Hindlimb muscle (tissue), 1 donor: Measurements from ENCODE around the gene MTUS2. TPM values are rescaled to one million over a fixed set of nuclear protein-coding genes. Genes with fewer than 3 reads are reported as not detected.

Experiments
- DNase-seq: peaks from one replicate; pipeline ENCODE4 v3.0.0-alpha.2; 2013
- polyA plus RNA-seq: library from polyadenylated mRNA; unstranded; fragments of 120-200 nt; gene quantifications from one replicate; pipeline ENCODE4 v1.2.1, GENCODE V29; 2013; ENCODE audit not compliant: insufficient read length

Gene MTUS2
- polyA plus RNA-seq, 1 donor = 24.3 TPM

- DNase-seq = no peak
These were observed 218.6 kb downstream of the MTUS2 start for GRCh38 chr13:29038700-29039099.

DNA sequence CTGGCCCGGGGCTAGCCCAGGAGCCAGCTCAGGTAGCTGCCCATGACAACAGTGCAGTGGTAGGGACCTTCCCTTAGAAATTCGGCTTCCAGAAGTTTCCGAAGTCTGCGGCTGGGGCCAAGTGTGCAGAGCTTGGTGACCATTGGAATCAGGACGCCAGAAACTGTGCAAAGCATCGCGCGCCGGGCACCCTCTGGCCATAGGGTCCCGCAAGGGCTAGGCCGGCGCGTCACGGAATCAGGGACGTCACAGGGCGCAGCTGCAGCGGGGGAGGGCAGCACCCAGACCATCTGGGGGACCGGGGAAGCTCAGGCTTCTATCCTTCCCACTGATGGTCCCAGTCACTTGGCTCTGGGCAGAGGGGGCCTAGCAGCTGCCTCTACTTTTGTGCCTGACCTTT is 219.1 kb downstream of the MTUS2 start:
- no peak for DNase-seq

- DNase-seq = no peak
These were observed 226.4 kb downstream of the MTUS2 start for GRCh38 chr13:29046588-29046987.

DNA sequence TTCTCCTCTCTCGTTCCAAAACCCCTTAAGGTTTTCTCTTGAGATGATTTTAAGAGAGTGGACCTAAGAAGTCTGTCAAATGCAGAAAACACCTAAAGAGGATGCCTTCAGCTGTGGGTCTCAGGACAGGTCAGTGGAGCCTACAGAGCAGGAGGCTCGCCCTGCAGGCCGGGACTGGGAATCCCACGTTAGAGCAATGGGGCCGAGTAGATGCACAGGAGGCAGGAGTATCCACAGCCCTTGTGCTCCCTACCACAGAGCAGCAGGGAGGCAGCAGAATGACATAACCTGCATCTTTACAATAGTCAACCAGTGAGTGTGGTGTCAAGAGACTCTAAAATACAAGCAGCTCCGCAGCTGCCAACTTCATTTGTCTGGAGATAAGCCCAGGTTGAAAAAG is 229.4 kb downstream of the MTUS2 start:
- no peak for DNase-seq

DNA sequence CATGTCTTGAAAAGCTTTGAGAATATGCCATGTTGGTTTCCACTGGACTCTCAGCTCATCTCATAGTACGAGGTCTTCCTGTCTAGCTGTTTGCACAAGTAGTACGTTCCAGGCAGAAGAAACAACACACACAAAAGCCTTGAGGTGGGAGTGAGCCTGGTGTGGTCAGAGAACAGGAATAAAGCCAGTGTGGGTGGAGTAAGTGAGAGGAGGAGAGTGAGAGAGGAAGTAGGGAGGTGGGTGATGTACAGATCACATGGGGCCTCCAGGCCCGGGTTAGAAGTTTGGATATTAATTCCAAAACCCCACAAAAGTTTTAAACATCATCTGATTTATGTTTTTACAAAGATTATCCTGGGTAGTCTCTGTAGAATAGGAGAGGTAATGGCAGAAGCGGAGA is 230.6 kb downstream of the MTUS2 start:
- DNase-seq = no peak

GRCh38 chr13:29059800-29060199 is 239.7 kb downstream of the MTUS2 start:
- DNase-seq = no peak

DNA sequence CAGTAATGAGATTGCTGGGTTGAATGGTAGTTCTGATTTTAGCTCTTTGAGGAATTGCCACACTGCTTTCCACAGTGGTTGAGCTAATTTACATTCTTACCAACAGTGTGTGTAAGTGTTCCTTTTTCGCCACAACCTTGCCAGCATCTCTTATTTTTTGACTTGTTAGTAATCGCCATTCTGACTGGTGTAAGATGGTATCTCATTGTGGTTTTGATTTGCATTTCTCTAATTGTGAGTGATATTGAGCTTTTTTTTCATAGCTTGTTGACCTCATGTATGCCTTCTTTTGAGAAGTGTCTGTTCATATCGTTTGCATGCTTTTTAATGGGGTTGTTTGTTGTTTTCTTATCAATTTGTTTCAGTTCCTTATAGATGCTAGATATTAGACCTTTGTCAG is 245.0 kb downstream of the MTUS2 start:
- DNase-seq = no peak

DNA sequence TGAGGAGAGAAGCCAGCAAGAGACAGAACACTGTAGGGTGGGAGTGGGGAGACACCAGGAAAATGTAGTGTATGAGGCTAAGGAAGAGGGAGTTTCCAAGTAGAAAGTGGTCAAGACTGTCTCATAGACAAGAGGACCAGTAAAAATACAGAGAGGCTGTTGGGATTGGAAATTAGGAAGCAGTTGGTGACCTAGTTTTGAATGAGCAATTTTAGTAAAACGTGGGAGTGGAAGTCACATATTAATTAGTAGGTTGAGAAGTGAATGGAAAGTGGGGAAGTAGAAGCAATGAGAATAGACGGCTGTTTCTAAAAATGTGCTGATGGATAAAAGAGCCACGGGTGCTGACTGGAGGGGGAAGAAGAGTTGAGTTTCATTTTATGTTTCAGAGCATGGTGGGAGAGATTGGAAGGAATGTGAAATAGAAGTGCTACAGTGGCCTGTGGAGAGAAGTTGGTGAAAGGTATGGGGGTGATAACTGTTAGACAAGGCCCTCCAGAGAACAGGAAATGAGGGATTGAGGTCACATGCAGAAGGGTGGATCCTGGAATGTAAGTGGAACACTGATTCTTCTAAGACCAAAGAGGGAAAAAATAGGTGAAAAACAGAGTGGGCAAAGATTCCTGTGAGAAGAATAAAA is 247.3 kb downstream of the MTUS2 start:
- DNase-seq = no peak

- no peak for DNase-seq
These were observed 253.6 kb downstream of the MTUS2 start for GRCh38 chr13:29073755-29074154.

DNA sequence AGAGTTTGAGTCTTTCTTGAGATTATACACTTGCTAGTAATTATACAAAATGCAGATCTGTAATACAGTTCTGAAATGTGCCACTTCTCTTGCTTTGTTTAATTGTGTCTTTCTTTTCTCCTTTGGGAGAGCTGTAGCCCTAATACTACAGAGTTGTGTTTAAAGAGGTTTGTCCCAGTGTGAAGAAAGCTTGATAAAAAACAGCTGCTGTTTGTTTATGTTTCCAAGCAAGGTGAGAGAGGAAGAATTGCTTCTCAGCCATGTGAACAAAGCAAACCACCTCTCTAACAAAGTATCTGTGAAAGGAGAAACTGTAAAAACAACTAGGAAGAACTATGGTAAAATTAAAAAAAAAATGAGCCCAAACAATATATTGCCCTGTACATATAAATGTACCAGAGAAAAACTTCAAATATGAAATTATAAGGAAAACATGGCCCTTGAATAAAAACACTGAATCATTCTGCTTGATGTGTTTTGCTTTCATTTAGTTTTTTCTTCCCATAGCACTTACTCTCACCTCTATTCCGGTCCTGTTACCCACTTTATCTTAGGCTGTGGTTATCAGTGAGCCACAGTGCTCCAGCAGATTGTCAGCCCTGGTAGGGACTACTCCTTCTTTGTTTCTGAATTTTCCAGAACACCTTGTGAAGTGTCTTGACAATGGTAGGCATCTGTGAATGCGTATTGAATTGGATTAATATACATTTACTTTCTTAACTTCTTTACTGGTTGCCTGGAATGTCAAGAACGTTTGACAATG is 257.1 kb downstream of the MTUS2 start:
- no peak for DNase-seq

DNA sequence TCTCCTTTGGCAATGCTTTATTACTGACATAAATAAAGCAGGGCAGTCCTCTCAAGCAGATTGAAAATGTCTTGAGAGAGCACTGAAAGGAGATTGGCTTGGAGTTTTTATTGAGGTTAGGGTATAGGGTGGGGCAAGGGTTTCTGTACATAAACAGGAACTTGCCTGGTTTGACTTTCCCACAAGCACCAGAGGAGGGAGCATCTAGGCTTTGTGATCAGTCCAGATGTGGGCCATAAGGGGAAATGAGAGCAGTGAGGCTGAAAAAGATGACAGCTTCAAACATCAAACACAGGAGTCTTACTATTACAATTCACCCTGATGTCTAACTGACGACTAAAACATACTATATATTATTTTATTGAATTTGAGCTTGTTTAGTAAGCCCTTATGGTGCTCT is 260.9 kb downstream of the MTUS2 start:
- no peak for DNase-seq

GRCh38 chr13:29081697-29082440 is 261.7 kb downstream of the MTUS2 start:
- DNase-seq = no peak

DNA sequence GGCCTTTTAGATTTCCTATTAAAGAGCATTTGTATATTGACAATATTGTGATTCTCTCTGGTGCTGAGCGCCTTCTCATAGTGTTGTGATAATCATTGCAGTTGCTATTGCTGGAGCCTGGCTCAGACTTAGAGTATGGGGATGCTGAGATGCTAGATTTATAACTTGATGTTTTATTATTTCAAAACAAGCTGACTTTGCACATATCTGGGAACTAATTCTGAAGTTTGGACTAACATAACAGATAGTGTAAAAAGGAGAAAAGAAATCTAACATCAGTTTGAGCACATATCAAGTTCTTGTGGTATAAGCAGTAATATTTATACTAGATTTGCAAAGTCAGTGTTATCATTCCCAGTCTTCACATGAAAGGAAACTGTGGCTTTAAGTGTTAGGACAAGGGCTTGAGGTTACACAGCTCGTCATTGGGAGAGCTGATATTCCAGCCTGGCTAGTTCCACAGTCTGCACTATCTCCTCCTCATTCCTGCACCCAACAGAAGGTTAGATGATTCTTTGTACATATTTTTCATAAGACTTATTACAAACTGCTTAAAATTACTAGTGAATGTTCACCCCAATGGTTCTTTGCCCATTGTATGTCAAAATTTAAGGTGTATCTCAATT is 279.8 kb downstream of the MTUS2 start:
- no peak for DNase-seq

- no peak for DNase-seq
These were observed 280.6 kb downstream of the MTUS2 start for GRCh38 chr13:29100758-29101157.

- DNase-seq = no peak
These were observed 281.3 kb downstream of the MTUS2 start for GRCh38 chr13:29101409-29101808.

GRCh38 chr13:29101905-29102304 is 281.8 kb downstream of the MTUS2 start:
- no peak for DNase-seq

- no peak for DNase-seq
These were observed 283.1 kb downstream of the MTUS2 start for GRCh38 chr13:29103065-29103800.

DNA sequence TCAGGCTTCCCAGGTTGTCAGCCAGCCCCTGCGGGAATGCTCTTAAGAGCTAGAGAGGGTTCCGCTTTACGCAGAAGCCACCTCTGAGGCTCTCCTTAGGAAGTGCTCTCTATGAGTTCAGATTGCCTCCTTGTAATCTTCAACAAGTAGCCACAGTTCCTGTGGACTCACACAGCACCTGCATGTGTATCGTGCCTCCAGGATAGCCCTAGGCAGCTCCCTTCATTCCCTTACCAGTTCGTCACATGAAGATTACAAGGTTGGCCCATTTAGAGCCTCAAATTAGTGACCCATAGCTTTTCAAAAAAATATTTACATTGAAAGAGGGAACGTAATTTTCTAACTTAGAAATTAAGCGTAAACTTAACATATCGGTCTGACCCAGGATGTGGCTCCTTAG is 284.3 kb downstream of the MTUS2 start:
- no peak for DNase-seq

GRCh38 chr13:29105779-29106178 is 285.6 kb downstream of the MTUS2 start:
- DNase-seq = no peak

GRCh38 chr13:29106651-29107050 is 286.5 kb downstream of the MTUS2 start:
- no peak for DNase-seq

GRCh38 chr13:29108068-29108786 is 288.1 kb downstream of the MTUS2 start:
- no peak for DNase-seq

DNA sequence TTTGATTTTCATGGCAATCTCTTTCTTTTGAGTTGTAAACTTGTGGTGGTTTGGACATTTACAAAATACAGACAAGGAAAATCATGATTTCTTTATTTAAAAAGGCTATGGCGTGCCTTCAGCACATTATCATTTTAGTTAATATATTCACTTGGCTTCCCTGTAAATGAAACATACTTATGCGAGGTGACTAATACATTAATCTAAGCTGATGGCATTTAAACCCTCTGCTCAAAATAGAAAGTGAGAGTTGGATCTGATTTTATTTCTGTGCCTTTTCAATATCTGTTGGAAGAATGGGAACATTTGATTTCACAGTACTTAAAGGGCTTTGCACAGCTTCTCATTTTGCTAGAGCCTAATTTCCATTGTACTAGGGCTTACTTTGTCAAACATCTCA is 289.8 kb downstream of the MTUS2 start:
- no peak for DNase-seq
